Amygdala (tissue), 56 donors: ENCODE measurements around the gene NTRK2.

Experiments
- DNase-seq, 56 donors: peaks; one replicate each; lab custom pipeline; 2025; lab: John Stamatoyannopoulos, UW

Gene NTRK2

DNA sequence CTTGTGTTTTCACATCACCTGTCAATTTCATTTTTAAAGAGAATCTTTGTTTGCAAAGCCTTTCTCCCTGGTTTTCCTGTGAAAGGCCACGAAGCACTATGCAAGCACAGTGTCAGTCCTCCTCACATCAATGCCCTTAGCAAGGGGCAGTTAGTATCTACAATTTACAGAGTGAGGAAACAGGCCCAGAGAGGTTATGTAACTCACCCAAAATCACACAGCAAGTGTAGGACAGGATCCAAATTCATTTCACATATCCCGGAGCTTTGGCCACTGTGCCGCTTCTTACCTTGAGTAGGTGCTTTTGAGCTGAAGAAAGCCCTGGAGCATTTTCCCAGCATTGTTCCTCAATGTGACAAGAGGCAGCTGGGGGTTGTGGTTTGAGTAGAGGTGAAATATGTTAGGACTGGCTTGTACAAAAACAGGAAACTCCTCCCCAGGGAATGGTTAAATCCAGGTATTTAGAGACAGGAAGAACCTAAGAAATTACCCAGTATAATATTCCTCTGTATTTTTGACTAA lies 283.8 kb downstream of the NTRK2 start:
- DNase-seq: no peak

DNA sequence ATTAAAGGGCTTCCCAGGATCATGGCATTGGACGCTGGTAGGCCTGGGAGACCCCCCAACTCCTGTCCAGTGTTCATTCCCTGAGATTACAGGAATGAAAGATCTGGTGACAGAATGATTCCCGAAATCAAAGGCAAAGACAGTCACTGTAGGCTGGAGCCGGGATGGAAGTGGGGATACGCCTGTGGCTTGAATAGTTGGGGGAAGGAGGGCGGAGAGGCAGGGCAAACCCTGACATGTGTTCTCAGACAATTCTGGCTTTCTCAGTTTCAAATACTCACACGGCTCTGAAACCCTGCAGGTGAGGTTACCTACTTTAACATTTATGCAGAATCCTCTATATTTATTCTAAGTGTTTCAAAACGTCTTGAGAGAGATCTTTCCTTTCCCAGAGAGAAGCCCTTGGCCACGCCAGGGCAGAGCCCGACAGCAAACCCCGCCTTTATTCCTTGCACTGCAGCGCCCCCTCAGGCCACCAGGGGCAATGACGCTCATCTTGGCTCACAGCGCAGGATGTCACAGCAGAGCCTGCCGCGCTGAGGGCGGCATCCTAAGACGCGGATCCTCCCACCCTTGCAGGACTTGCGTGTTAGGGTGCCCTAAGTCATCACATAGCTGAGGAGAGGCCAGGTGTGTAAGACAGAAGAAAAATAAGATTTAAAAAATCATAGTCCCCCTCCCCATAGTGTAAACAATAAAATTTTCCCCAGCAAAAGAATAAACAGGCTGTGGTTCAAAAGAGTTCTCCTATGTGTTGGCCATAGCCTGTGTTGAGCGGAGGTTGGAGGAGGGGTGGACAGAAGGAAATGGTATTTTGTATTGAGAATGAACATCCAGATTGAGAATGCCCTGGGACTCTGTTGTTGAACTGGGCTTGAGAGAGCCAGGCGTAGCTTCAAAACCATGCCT lies 284.5 kb downstream of the NTRK2 start:
- peak in 52 of 56 donors; percentile 18 to 87 (median 71) for DNase-seq

DNA sequence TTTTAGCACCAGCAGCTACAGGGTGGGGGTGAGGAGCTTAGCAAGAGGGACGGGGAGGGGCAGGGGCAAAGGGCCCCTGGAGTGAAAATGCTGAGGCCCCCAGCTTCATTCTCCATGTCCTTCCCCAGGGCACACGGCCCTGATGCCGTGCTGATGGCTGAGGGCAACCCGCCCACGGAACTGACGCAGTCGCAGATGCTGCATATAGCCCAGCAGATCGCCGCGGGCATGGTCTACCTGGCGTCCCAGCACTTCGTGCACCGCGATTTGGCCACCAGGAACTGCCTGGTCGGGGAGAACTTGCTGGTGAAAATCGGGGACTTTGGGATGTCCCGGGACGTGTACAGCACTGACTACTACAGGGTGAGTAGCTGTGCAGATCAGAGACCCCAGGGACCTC lies 285.6 kb downstream of the NTRK2 start:
- no peak for DNase-seq

DNA sequence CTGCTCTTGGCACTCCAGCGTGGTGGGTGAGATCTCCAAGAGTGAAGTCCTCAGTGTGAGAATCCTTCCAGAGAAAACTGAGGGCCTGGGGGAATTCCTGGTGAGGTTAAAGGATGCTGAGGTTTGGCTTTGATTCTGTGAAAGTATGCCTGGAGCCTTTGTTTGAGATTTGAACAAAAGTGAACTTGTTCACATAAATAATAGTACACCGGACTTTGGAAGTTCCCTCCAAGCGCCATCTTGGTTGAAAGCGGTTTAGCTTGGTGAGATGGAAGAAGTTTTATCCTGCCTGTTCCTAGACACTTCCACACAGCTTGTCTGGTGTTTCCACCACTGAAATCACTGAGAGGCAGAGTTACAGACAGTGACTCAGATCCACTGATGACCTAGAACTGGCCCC lies 286.4 kb downstream of the NTRK2 start:
- DNase-seq: no peak

DNA sequence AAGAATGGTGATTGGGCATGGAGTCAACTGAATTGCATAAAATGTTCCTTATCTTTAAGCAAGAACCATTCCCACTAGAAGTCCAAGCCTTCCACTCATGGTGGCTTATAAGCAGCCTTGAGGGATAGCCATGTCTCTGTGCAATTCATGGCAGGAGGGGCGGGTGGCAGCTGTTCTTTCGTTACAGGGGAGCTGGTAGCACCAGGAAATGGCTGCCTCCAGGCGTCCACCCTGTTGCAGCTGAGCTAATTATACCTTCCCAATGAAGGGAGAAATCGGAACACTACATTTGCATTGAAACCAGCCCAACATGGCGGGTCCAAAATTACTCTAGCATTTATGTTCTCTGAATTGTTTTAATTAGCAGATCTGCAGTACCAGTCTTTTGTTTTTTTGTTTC lies 289.8 kb downstream of the NTRK2 start:
- no peak for DNase-seq

DNA sequence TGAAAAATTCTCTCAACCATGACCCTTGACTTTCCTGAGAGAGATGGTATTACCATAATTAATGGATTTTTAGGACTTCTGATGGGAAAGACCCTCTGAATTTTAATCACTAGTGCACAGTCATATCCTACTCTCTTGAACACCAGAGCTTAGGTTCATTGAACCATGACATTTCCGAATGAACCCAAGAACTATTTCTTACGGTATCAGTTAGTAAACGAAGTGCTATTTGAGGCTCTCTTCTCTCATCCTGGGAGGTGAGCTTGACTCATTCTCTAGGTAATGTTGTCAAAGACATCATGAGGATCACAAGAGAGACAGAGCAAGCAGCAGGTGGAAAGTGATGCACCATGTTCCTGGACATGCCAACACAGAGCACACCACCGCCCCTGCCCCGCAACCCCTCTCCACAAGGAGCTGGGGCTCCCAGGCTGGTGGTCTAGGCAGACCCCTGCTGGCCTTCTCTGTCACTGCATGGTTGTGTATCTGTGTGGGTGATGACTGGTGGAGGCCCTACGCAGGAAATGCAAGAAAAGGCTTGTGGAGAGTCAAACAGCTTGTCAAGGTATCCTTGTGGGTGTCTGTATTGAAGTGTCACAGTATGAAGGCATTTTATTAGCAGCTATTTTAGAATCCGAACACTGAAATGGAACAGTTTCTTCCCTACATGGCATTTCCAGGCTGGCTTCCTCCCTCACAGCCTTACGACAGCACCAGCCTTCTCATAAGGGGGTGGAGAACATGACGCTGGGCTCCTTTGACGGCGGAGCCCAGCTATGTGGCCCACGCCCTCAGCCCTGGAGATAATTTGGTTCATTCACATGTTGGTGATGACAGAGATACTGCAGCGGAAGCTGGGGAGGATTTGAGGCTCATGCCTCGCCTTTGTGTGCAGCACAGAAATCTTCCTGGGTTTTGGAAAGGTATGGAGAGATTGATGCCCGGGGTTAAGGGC lies 297.6 kb downstream of the NTRK2 start:
- DNase-seq: peak in 23 of 56 donors; percentile 14 to 75 (median 37)

DNA sequence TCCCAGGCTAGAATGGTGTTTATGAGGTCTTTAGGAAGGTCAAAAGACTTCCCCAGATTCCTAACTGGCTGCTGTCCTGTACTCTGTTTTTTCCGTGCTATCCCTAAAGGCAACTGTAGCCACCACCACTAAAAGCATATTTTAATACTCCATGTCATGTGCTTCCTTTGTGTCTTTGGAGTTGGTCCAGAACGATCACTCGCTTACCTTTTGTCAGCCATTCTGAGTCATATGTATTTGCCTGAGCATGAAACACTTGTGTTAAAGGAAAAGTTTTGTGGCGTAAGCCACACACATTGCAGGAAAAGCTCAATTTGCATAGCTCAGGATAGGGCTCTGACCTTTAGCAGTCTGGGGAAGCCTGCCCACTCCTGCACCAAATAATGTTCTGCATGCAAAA lies 299.6 kb downstream of the NTRK2 start:
- no peak for DNase-seq

DNA sequence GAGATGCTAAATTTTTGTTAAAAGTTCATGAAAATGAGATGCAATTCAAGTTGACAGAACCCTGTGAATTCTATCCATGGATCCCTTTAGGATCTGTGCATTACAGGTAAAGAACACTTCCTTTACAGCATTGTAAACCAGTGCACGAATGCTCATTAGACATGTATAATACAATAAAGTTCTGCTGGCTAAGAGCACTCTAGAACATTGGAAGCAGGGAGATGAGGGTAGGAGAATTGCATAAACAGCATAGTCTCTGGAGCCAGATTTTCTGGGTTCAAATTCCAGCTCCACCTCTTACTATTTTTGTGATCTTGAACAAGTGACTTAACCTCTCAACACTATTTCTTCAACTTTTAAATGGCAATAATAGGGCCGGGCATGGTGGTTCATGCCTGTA lies 300.2 kb downstream of the NTRK2 start:
- DNase-seq: no peak

DNA sequence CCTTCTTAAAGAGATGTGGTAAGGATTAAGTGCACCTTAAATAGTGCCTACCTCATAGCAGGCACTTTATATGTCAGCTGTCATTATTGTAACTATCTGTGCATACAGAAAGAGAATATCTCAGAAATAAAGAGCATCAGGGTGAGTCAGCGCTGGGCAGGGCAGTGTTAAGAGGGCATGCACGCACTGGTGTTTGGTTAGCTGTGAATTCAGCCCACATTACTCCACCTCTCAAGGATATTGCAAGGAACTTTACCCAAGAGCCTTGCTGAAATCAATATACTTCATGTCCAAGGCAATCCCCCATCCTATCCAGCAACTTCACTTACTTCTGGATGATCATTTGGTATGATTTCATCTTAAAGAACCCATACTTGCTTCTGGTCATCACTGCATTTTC lies 300.9 kb downstream of the NTRK2 start:
- no peak for DNase-seq

DNA sequence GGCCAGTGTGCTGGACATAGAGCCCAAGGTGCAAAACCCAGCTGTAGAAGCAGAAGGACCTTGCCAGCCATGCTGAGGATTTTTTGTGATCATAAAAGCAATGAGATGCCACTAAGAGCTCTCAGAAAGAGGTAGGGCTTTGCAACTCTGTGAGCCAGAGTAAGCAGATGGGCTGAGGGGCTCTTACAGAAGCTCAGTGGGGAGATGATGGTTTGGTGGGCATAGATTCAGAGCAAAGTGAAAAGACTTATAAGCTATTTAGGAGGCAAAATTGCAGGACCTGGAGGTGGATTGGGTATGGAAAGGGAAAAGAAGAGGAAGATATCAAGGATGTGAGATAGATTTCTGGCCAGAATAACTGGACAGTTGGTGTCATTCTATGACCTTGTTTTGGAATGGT lies 302.0 kb downstream of the NTRK2 start:
- DNase-seq: no peak

DNA sequence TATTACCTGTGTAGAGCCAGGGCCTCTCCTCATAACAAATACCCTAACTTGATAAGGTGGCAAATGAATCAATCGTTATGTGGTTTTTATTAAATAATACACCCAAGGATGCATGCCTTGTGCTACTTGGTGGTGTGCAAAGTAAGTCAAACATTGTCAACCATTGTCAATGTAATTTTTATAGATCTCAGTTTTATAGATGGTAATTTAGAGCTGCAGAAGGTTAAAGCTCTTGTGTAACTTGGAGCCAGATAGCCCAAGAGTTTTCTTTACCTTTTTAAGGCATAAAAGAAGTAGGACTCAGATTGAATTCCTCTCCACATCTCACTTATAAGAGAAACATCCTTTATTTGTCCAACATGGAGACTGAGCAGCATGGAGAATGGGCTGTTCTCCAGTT lies 304.7 kb downstream of the NTRK2 start:
- DNase-seq: no peak

DNA sequence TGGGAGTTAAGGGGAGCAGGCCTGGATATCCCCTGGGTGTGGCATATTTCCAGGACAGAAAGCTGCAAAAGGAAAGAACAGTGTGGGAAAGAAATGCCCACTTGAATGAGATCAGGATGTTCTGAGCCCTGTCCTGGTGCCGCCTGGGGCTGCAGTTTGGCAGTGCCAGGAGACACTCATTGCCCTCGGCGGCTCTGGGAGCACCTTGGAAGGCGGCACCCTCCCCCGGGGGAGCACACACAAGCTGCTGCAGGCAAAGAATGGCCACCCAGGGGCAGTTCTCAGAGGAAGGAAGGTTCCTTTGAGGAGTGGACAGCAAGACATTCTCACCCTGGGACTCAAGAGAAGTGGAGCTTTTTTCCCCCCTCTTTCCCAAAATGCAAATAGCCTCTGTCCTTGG lies 305.3 kb downstream of the NTRK2 start:
- peak in 39 of 56 donors; percentile 13 to 86 (median 52) for DNase-seq

DNA sequence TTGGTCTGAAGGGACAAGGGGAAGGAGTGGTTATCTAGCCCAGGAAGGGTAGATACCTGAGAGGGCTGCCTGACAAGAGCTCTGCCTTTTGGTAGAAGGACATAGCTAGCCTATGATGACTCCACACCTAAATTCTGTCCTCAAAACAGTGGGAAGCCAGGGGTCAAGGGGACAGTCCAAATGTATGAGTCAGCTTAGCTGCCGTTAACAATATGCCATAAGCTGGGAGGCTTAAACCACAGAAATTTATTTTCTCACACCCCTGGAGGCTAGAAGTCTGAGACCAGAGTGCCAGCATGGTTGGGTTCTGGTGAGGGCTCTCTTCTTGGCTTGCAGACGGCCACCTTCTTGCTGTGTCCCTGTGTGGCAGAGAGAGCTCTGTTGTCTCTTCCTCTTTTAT lies 306.4 kb downstream of the NTRK2 start:
- DNase-seq: no peak

DNA sequence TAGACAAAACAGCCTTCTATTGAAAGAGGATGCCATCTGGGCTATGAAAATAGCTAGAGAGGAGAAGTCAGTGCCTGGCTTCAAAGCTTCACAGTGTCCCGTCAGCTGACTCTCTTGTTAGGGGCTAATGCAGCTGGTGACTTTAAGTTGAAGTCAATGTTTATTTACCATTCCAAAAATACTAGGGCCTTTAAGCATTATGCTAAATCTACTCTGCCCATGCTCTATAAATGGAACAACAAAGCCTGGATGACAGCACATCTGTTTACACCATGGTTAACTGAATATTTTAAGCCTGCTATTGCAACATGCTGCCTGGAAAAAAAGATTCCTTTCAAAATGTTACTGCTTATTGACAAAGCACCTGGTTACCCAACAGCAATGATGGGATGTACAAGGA lies 309.1 kb downstream of the NTRK2 start:
- DNase-seq: no peak

DNA sequence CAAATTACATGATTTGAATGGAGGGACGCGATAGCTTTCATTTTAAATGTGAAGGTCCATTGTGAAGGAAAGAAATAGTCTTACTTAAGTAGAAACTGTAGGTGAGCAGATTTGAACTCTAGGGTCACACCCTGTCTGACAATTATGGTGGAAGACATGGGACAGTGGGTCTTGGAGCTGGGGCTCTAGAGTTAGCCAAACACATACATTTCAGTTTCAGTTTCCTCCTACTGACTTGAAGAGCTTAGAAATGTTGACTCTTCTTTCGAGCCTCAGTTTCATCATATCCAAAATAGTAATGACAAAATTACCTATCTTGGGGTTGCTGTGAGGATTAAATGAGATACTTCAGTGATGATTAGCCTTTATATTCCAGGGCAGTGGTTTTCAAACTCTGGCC lies 314.2 kb downstream of the NTRK2 start:
- DNase-seq: no peak

DNA sequence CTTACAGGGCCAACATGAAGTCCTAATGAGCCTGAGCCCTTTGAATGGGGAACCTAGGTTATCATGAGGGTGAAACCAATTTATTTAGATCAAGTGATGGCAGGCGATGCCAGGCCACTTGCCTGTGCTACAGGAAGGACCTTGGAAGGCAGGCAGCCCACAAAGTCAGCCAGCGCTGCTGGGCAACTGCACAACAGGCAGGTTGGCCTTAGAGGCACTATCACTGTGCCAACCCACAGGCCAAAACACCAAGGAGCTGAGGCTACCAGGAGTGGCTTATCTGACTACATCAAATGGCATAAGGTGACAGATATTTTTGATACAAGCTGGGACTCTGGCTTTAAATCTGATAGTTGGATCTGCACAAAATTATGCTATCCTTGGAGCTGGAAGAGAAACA lies 319.1 kb downstream of the NTRK2 start:
- peak in 4 of 56 donors; percentile 6 to 56 (median 18) for DNase-seq

DNA sequence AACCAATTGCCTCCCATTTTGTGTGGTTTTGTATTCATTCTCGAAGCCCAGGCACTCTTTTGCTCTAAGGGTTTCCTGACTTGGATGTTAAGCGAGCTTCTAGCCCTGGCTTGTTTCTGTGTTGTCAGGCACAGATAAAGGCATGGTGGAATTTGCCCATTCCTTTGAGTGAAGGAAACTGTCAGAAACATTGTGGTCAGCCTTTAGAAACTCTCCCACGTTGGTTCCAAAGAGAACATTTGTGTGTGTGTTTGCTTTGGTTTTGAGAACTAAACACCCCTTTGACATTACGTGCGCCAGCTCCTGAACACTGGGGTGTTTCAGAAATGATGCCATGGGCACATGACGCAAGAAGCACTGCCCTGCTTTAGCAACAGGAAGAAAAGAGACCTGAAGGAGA lies 320.9 kb downstream of the NTRK2 start:
- DNase-seq: peak in 46 of 56 donors; percentile 22 to 95 (median 60)

DNA sequence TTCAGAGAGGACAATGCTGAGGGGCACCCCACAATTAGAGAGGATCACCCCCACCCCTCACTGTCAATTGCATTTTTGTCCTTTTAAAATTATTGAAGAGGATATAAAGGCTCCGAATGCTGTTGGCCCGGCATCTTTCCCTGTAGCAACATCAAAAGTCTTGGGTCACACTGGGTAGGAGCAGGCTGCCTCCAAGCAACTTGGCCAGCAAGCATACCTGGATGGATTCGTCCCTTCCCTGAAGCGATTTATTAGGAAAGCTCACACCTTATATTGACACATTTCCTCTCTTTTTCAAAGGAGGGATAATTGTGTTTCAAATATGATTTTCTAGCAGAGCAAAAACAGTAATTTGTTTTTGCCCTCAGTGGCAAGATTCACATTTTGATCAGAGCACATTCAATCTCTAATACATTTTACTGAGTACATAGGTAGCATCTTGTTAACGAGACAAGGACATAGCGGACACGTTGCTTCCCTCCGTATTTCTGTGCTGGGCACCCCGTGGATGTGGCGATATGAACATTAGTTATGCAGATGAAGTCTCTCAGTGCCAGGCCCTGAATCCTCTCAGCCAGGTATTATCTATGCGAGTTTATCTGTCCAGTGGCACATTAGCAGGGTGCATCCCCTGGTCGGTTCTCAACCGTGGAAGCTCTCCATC lies 321.5 kb downstream of the NTRK2 start:
- peak in 9 of 56 donors; percentile 53 to 80 (median 61) for DNase-seq

DNA sequence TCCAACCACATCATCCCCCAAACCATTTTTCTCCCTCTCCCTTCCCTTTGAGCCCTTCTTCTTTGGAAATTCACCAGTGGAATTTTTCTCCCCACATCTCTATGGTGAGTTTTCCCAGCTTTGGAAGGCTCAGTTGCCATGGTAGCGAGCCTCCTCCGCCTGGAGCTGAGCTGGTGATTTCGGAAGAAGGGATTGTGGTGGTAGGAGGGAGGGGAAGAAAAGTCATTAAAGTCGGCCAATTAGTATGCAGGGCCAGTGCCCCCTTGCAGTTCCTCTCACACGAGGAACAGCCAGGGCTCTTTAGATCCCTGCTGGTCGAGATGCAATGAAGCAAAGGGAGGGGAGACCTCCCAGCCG lies 322.0 kb downstream of the NTRK2 start:
- DNase-seq: peak in 44 of 56 donors; percentile 21 to 85 (median 58)

DNA sequence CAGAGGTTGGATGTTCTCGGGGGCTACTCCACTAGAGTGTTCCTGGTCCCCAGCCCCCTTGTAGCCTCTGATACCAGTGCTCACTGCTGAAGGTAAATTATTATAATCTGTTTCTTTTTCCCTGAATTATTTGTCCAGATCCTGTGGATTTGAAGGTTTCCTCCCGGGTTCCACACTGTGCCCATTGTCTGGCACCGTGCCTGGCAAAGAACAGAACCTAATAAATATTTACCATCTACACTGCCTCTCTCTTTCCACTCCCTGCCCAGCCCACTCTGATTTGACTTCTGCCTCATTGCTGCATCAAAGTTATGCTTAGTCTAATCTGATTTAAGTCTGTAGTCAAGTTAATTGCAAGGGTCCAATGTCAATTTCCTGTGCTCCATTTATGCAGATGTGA lies 322.9 kb downstream of the NTRK2 start:
- DNase-seq: no peak

DNA sequence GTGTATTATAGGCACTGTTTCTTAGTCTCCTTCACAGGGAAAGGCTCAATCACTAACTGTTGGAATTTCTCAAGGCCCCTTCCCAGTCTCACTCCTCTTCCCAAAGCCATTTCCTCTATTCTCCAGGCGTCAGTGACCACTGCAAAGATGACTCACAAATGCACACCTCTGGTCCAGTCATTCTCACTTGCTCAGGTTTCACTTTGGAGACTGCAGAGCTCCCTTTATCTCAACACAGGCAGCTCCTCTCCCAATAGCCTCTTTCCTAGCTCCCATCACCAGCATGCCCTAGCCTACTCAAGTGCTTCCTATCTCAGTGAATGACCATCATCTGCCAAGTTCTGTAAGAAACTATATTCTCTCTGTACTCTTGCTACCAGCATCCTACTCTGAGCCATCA lies 323.6 kb downstream of the NTRK2 start:
- no peak for DNase-seq
